ENCODE measurements around the gene RBFA. TPM values are rescaled to one million over a fixed set of nuclear protein-coding genes. Genes with fewer than 3 reads are reported as not detected.

Gene RBFA
- total and polyA plus RNA-seq, 2 experiments from 2014 or later = 33.8 to 43.3 TPM

DNA sequence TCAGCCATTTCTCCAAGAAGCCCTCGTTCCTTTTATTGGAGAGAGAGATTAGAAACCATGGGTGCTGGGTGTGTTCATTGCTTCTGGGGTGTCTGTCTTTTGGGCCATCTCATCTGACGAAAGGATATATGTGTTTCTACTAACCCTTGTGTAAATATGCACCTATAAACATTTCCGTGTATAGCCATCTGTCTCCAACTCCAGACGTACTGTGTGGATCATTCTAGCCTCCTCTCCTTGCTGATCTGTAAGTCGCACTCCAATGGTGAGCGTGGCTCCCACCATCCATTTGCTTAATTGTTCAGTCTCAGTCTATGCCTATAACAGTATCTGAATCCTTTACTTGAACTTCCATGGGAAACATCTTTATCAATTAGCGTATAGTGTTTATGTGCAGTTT, 1.8 kb downstream of the RBFA start:
- TF ChIP-seq ZNF114 (CRISPR knock-in tag; IDR thresholded peaks at IDR 0.05) = no peak
- TF ChIP-seq STAT1 (IDR thresholded peaks at IDR 0.05; ENCODE audit: unreplicated experiment) = no peak
- TF ChIP-seq EZH2 (IDR thresholded peaks at IDR 0.05; ENCODE audit: low read depth, unreplicated experiment) = no peak
- no peak for TF ChIP-seq POLR2AphosphoS5 (IDR thresholded peaks at IDR 0.05; ENCODE audit: low read depth)
- TF ChIP-seq, protein P1, sequence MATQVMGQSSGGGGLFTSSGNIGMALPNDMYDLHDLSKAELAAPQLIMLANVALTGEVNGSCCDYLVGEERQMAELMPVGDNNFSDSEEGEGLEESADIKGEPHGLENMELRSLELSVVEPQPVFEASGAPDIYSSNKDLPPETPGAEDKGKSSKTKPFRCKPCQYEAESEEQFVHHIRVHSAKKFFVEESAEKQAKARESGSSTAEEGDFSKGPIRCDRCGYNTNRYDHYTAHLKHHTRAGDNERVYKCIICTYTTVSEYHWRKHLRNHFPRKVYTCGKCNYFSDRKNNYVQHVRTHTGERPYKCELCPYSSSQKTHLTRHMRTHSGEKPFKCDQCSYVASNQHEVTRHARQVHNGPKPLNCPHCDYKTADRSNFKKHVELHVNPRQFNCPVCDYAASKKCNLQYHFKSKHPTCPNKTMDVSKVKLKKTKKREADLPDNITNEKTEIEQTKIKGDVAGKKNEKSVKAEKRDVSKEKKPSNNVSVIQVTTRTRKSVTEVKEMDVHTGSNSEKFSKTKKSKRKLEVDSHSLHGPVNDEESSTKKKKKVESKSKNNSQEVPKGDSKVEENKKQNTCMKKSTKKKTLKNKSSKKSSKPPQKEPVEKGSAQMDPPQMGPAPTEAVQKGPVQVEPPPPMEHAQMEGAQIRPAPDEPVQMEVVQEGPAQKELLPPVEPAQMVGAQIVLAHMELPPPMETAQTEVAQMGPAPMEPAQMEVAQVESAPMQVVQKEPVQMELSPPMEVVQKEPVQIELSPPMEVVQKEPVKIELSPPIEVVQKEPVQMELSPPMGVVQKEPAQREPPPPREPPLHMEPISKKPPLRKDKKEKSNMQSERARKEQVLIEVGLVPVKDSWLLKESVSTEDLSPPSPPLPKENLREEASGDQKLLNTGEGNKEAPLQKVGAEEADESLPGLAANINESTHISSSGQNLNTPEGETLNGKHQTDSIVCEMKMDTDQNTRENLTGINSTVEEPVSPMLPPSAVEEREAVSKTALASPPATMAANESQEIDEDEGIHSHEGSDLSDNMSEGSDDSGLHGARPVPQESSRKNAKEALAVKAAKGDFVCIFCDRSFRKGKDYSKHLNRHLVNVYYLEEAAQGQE (IDR thresholded peaks at IDR 0.05; ENCODE audit: unreplicated experiment) = no peak
- TF ChIP-seq JUNB (IDR thresholded peaks at IDR 0.05; ENCODE audit: unreplicated experiment) = no peak
- TF ChIP-seq ZNF331 (CRISPR knock-in tag; IDR thresholded peaks at IDR 0.05; ENCODE audit: low read depth) = no peak
- TF ChIP-seq, protein P2, sequence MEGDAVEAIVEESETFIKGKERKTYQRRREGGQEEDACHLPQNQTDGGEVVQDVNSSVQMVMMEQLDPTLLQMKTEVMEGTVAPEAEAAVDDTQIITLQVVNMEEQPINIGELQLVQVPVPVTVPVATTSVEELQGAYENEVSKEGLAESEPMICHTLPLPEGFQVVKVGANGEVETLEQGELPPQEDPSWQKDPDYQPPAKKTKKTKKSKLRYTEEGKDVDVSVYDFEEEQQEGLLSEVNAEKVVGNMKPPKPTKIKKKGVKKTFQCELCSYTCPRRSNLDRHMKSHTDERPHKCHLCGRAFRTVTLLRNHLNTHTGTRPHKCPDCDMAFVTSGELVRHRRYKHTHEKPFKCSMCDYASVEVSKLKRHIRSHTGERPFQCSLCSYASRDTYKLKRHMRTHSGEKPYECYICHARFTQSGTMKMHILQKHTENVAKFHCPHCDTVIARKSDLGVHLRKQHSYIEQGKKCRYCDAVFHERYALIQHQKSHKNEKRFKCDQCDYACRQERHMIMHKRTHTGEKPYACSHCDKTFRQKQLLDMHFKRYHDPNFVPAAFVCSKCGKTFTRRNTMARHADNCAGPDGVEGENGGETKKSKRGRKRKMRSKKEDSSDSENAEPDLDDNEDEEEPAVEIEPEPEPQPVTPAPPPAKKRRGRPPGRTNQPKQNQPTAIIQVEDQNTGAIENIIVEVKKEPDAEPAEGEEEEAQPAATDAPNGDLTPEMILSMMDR (conservative IDR thresholded peaks at IDR 0.05; ENCODE audit: low read depth in 2 of 2) = no peak
- no peak for TF ChIP-seq NANOG (IDR thresholded peaks at IDR 0.05; ENCODE audit: borderline replicate concordance)
- TF ChIP-seq CREB1 (CRISPR knock-in tag; IDR thresholded peaks at IDR 0.05; ENCODE audit: low read depth) = no peak
- TF ChIP-seq, protein P3, sequence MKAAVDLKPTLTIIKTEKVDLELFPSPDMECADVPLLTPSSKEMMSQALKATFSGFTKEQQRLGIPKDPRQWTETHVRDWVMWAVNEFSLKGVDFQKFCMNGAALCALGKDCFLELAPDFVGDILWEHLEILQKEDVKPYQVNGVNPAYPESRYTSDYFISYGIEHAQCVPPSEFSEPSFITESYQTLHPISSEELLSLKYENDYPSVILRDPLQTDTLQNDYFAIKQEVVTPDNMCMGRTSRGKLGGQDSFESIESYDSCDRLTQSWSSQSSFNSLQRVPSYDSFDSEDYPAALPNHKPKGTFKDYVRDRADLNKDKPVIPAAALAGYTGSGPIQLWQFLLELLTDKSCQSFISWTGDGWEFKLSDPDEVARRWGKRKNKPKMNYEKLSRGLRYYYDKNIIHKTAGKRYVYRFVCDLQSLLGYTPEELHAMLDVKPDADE (IDR thresholded peaks at IDR 0.05) = no peak
- no peak for TF ChIP-seq EZH2phosphoT487 (IDR thresholded peaks at IDR 0.05; ENCODE audit: unreplicated experiment)
- TF ChIP-seq, protein P4, sequence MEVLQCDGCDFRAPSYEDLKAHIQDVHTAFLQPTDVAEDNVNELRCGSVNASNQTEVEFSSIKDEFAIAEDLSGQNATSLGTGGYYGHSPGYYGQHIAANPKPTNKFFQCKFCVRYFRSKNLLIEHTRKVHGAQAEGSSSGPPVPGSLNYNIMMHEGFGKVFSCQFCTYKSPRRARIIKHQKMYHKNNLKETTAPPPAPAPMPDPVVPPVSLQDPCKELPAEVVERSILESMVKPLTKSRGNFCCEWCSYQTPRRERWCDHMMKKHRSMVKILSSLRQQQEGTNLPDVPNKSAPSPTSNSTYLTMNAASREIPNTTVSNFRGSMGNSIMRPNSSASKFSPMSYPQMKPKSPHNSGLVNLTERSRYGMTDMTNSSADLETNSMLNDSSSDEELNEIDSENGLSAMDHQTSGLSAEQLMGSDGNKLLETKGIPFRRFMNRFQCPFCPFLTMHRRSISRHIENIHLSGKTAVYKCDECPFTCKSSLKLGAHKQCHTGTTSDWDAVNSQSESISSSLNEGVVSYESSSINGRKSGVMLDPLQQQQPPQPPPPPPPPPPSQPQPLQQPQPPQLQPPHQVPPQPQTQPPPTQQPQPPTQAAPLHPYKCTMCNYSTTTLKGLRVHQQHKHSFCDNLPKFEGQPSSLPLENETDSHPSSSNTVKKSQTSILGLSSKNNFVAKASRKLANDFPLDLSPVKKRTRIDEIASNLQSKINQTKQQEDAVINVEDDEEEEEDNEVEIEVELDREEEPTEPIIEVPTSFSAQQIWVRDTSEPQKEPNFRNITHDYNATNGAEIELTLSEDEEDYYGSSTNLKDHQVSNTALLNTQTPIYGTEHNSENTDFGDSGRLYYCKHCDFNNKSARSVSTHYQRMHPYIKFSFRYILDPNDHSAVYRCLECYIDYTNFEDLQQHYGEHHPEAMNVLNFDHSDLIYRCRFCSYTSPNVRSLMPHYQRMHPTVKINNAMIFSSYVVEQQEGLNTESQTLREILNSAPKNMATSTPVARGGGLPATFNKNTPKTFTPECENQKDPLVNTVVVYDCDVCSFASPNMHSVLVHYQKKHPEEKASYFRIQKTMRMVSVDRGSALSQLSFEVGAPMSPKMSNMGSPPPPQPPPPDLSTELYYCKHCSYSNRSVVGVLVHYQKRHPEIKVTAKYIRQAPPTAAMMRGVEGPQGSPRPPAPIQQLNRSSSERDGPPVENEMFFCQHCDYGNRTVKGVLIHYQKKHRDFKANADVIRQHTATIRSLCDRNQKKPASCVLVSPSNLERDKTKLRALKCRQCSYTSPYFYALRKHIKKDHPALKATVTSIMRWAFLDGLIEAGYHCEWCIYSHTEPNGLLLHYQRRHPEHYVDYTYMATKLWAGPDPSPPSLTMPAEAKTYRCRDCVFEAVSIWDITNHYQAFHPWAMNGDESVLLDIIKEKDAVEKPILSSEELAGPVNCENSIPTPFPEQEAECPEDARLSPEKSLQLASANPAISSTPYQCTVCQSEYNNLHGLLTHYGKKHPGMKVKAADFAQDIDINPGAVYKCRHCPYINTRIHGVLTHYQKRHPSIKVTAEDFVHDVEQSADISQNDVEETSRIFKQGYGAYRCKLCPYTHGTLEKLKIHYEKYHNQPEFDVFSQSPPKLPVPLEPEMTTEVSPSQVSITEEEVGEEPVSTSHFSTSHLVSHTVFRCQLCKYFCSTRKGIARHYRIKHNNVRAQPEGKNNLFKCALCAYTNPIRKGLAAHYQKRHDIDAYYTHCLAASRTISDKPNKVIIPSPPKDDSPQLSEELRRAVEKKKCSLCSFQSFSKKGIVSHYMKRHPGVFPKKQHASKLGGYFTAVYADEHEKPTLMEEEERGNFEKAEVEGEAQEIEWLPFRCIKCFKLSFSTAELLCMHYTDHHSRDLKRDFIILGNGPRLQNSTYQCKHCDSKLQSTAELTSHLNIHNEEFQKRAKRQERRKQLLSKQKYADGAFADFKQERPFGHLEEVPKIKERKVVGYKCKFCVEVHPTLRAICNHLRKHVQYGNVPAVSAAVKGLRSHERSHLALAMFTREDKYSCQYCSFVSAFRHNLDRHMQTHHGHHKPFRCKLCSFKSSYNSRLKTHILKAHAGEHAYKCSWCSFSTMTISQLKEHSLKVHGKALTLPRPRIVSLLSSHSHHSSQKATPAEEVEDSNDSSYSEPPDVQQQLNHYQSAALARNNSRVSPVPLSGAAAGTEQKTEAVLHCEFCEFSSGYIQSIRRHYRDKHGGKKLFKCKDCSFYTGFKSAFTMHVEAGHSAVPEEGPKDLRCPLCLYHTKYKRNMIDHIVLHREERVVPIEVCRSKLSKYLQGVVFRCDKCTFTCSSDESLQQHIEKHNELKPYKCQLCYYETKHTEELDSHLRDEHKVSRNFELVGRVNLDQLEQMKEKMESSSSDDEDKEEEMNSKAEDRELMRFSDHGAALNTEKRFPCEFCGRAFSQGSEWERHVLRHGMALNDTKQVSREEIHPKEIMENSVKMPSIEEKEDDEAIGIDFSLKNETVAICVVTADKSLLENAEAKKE (CRISPR knock-in tag; IDR thresholded peaks at IDR 0.05) = no peak
- Mint-ChIP-seq H3K9me3 (no peaks in the 10 kb centered on the region; the same call in 2 of the 3 replicates), H3K4me3 (peak overlapping the region; percentile 84), H3K27ac (no peak overlapping the region), H3K27me3 (ENCODE audit: insufficient read depth, low read depth, poor library complexity) (peaks cover 14% of the 10 kb centered on the region), H3K36me3 (ENCODE audit: low read depth) (peaks cover 27% of the 10 kb centered on the region), H3K4me1 (peaks cover 21% of the 10 kb centered on the region)
- Histone ChIP-seq H4K20me1 (replicated peaks; ENCODE audit: insufficient read depth) (peaks cover 10% of the 10 kb centered on the region; the same call in 1 of the 2 replicates), H3K4me2 (peak overlapping the region; percentile 88), H3K4me1 (ENCODE audit: insufficient read depth) (no peaks in the 10 kb centered on the region; the same call in 1 of the 2 replicates), H3K27me3 (ENCODE audit: insufficient read depth) (no peaks in the 10 kb centered on the region), H3K27ac (ENCODE audit: low read depth) (no peak overlapping the region), H3K36me3 (ENCODE audit: insufficient read depth) (no peaks in the 10 kb centered on the region), H2AFZ (no peak overlapping the region), H3K4me3 (peak overlapping the region; percentile 66), H3K79me2 (replicated peaks; ENCODE audit: insufficient read depth) (peaks cover 54% of the 10 kb centered on the region), H3K9me2 (ENCODE audit: insufficient read depth) (no peaks in the 10 kb centered on the region; the same call in 1 of the 2 replicates), H3F3A (replicated peaks; ENCODE audit: low read depth) (no peaks in the 10 kb centered on the region)
- DNase-seq (ENCODE audit: low spot score) (no peak), ATAC-seq (no peak)
